ENCODE results near the gene IL25.
A peak's percentile ranks its signal among the peaks of the same experiment; 100 is the strongest.
"Not testable (repeated sequence)": the region's sequence is repeated elsewhere in the genome, so short reads cannot be mapped to it uniquely, and the experiment has no call there.

The IL25 gene

DNA sequence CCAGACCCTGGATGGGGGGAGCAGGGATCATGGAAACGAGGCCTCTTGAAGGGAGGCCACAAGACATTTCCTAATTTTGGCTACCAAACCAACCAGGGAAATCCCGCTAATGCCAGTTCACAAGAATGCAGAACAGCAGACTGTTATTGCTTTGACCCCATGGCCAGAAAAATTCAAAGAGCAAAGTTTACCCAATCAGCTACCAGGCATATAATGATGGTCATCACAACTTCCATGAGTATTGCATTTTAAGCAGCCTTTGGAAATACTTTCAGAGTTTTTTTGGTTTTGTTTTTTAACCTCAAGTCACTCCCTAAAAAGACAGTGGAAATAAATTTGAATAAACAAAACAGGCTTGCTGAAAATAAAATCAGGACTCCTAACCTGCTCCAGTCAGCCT is at the start of gene IL25:
IL25 (plus strand) TSS at position 301 of the 400 bp plus-strand sequence.
- DNase-seq (ENCODE audit: low read depth), result no peak

- no peak for DNase-seq (ENCODE audit: low read depth)
These were observed 48.7 kb upstream of the IL25 start for GRCh38 chr14:23323838-23324454.

- DNase-seq (ENCODE audit: low read depth), result no peak
These were observed 48.2 kb upstream of the IL25 start for GRCh38 chr14:23324455-23324846.

DNA sequence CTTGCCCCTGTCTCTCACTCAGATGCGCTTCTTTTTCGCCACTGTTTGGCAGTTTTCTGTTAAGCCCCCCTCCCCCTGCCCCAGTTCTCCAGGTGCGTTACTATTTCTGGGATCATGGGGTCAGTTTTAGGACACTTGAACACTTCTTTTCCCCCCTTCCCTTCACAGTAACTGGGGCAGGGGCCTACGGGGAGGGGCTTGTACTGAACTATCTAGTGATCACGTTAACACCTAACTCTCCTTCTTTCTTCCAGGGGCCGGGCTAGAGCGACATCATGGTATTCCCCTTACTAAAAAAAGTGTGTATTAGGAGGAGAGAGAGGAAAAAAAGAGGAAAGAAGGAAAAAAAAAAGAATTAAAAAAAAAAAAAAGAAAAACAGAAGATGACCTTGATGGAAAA is 47.6 kb upstream of the IL25 start:
- DNase-seq (ENCODE audit: low read depth), result no peak

DNA sequence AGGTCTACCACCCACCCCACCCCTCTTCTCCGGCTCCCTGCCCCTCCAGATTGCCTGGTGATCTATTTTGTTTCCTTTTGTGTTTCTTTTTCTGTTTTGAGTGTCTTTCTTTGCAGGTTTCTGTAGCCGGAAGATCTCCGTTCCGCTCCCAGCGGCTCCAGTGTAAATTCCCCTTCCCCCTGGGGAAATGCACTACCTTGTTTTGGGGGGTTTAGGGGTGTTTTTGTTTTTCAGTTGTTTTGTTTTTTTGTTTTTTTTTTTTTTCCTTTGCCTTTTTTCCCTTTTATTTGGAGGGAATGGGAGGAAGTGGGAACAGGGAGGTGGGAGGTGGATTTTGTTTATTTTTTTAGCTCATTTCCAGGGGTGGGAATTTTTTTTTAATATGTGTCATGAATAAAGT is 46.9 kb upstream of the IL25 start:
- DNase-seq (ENCODE audit: low read depth), result not testable (repeated sequence)

DNA sequence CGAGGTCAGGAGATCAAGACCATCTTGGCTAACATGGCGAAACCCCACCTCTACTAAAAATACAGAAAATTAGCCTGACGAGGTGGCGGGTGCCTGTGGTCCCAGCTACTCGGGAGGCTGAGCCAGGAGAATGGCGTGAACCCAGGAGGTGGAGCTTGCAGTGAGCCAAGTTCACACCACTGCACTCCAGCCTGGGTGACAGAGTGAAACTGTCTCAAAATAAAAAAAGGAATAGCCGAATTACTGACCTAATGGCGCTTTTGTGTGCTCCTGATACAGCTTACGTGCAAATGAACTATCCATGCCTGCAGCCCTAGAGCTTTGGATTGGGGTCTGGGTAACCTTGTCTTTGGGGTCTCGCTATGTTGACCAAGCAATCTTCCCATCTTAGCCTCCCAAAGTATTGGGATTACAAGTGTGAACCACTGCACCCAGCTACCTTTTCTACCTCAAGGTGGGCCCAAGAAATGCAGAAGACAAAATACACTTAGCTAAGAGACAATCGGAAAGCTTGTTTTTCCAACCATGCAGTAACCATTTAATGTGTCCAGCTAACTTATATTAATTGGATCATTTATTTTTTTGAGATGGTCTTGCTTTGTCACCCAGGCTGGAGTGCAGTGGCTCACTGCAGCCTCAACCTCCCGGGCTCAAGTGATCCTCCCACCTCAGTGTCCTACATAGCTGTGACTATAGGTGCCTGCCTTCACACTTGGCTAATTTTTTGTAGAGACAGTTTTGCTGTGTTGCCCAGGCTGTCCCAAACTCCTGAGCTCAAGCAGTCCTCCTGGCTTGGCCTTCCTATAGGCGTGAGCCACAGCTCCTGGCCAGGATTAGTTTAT is 45.9 kb upstream of the IL25 start:
- no peak for DNase-seq (ENCODE audit: low read depth)

- peak; percentile 23 for DNase-seq (ENCODE audit: low read depth)
These were observed 44.5 kb upstream of the IL25 start for GRCh38 chr14:23327947-23328744.

DNA sequence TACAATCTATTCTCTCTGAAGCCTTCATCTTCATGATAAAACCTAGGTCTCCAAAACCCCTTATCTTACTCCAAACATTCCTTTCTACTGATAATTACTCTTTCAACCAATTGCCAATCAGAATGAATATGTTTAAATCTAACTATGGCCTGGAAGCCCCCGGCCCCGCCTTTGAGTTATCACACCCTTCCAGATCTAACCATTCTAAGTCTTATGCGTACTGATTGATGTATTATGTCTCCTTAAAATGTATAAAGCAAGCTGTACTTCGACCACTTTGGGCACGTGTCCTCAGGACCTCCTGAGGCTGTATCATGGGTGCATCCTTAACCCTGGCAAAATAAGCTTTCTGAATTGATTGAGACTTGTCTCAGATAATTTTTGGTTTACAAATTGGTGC is 37.0 kb upstream of the IL25 start:
- DNase-seq (ENCODE audit: low read depth), result no peak

- DNase-seq (ENCODE audit: low read depth), result no peak
These were observed 32.9 kb upstream of the IL25 start for GRCh38 chr14:23339506-23340268.

DNA sequence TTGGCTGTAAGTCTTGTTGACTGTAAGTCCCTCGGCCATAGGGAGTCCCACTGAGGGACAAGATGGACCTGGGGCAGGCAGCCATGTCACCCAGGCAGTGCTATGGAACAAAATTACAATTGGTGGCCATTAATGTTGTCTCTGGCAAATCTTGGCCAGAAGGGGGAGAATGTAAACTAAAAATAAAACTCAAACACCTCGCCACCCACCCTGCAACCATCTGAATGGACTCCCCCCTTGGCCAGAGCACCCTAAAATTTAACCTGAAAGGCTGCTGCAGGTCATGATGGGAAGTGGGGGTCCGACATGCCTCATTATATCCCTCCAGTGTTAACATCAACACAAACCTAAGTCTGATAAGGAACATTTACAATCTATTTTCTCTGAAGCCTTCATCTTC is 28.1 kb upstream of the IL25 start:
- DNase-seq (ENCODE audit: low read depth), result no peak

DNA sequence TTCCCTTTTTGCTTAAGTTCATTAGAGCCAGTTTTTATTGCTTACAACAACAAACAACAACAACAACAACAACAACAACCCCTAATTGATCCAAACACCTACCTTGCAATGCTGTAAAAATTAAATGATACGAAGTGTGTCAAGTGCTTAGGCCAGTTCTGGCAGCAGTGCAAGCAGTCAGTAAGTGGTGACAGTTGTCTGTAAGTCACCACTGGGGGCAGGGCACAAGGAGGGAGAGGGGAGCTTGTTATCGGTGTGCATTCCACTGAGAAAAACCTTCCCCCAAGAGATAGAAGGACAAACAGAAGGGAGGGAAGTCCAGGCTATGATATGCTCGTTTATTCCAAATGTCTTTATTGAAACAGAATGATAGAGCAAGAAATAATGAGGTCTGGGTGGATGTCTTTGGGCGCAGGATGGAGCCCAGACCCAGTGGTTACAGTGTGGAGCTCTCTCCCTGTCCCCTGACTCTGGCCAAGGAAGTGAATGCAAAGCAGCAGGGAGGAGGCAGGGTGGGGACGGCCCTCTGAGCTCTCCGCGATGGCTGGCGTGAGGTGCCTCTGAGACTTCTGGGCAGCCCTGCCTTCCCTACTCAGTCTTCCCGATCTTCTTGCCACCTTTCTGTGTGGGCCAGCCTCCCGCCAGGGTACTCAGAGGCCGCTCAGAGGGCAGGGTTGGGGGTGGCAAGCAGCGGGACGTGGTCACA is 26.5 kb upstream of the IL25 start:
- no peak for DNase-seq (ENCODE audit: low read depth)

- no peak for DNase-seq (ENCODE audit: low read depth)
These were observed 25.8 kb upstream of the IL25 start for GRCh38 chr14:23346693-23347405.

- DNase-seq (ENCODE audit: low read depth), result no peak
These were observed 25.0 kb upstream of the IL25 start for GRCh38 chr14:23347406-23348296.

DNA sequence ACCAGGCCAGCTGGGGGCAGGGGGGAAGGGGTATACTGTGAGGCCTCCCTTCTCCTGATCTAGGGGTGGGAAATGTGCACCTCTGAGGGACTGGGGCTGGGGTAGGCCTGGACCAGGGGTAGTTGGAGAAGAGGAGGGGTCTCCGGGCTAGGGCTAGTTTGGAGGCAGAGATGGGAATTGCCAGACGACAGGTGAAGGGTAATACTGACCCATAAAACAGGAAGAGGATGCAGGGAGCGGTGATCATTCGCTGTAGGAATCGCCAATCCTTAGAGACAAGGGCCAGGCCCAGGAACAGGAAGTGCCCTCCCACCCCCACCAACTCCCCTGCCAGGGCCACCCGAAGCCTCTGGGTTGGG is 24.3 kb upstream of the IL25 start:
- DNase-seq (ENCODE audit: low read depth), result no peak

DNA sequence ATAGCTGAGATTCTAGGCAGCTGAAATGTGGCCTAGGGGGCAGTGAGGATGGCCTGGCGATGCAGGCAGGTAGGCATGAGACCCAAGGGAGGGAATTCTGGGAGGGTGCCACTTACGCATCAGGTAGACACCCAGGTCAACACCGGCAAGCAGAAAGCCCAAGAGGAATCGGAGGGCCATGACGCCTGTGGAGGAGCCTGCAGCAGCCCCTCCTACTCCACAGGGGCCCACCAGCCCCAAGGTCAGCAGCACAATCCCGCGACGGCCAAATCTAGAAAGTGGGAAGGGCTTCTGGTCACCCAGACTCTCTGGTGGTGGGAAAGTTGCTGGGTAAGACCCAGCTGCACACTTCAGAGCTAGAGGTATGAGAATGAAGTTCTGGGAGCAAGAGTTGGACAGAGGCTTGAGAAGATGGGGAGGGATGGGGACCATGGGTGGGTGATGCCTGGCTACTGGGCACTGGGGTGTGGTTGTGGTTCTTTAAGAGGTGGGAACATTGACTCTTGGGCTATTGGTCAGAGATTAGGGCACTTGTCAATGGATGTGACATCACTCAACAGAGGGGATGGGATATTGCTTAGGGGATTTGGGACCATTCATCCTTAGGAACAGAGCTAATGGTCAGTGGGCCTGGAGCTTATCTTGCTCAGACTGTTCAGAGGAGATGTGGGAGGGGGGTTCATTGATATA is 23.3 kb upstream of the IL25 start:
- DNase-seq (ENCODE audit: low read depth), result no peak

DNA sequence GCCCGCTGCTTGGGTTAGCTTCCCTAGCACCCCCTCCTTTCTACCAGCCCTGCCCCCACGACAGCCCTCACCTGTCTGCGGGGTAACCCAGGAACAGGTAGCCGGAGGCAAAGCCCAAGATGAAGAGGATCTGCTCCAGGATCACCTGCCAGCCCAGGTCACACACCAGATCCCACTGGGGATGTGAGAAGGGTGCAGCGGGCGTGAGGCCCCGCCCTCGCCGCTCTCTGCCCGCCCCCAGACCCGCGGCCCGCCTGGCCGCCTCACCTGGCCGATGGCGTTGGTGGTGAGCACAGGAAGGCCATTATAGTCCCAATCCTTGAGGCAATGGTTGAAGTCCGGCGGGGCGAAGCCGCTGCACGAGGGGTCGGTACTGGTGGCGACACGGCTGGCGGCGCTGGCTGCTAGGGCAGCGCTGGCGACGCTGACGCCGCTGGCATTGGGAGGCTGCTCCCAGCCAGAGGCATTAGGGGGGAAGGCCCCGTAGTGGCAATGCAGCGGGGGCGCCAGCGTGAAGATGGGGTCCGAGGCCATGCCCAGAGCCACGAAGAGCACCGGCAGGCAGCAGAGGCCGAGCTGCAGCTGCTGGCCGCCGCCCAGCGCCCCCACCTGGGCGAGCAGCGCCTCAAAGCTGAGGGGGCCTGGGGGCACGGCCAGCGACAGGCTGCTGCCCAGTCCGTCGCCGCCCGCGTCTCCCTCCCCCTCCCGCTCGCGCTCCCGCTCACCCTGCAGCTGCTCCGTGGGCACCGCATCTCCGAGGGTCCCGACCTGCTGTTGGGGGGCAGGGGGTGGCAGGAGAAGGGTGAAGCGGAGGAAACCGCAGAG is 20.7 kb upstream of the IL25 start:
- no peak for DNase-seq (ENCODE audit: low read depth)

GRCh38 chr14:23352506-23353432 is 19.8 kb upstream of the IL25 start, which contains the start of gene SLC22A17:
Gene SLC22A17 (minus strand): TSS chr14:23352887.
- DNase-seq (ENCODE audit: low read depth), result peak; percentile 27

All from stimulated activated CD8-positive, alpha-beta memory T cell treated with anti-CD3 and anti-CD28 coated beads, Interleukin-12 subunit alpha, Interleukin-12 subunit beta, amount 100 ng/mL, for 4 hours (primary cell).